Upper lobe of left lung (tissue), 4 donors: Measurements from ENCODE around the gene TSSK1B.

Source experiments
- CTCF ChIP-seq, 6 experiments: fragments of 450-650 bp in 4 of 6; fragments of 200-600 bp in 2 of 6; sonication (generic) in 2 of 6; IDR thresholded peaks; one replicate each; pipeline ENCODE4 v1.5.1; 2016 to 2019; ENCODE audit warnings: antibody characterized with exemption in 6 of 6
- POLR2A ChIP-seq, 4 donors: fragments of 450-650 bp; IDR thresholded peaks; one replicate each; pipeline ENCODE4 v1.5.1; 2016 to 2017; ENCODE audit warnings: antibody characterized with exemption in 4 of 4, mild to moderate bottlenecking in 2 of 4
- POLR2AphosphoS5 ChIP-seq, 2 donors: sonication (generic); formaldehyde crosslinking; IDR thresholded peaks; one replicate each; pipeline ENCODE4 v1.5.1; 2017; ENCODE audit warnings: antibody characterized with exemption in 2 of 2

- TF ChIP-seq CTCF (IDR thresholded peaks at IDR 0.05), result no peak
- no peak for TF ChIP-seq POLR2AphosphoS5 (IDR thresholded peaks at IDR 0.05)
- no peak for TF ChIP-seq POLR2A (IDR thresholded peaks at IDR 0.05)
Measured at GRCh38 chr5:113390224-113390623, 44.6 kb downstream of the TSSK1B start.
